ENCODE data around the gene TMEM43.

Gene TMEM43

GRCh38 chr3:14183015-14183577 lies 58.2 kb downstream of the TMEM43 start:
- Mint-ChIP-seq H3K4me3 (no peak overlapping the region), H3K27me3 (ENCODE audit: low read depth, poor library complexity) (no peaks in the 10 kb centered on the region), H3K27ac (no peak overlapping the region), H3K4me1 (peaks cover 25% of the 10 kb centered on the region), H3K9me3 (no peaks in the 10 kb centered on the region), H3K36me3 (ENCODE audit: low read depth) (peaks cover 45% of the 10 kb centered on the region)
- TF ChIP-seq, protein P1, sequence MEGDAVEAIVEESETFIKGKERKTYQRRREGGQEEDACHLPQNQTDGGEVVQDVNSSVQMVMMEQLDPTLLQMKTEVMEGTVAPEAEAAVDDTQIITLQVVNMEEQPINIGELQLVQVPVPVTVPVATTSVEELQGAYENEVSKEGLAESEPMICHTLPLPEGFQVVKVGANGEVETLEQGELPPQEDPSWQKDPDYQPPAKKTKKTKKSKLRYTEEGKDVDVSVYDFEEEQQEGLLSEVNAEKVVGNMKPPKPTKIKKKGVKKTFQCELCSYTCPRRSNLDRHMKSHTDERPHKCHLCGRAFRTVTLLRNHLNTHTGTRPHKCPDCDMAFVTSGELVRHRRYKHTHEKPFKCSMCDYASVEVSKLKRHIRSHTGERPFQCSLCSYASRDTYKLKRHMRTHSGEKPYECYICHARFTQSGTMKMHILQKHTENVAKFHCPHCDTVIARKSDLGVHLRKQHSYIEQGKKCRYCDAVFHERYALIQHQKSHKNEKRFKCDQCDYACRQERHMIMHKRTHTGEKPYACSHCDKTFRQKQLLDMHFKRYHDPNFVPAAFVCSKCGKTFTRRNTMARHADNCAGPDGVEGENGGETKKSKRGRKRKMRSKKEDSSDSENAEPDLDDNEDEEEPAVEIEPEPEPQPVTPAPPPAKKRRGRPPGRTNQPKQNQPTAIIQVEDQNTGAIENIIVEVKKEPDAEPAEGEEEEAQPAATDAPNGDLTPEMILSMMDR (IDR thresholded peaks at IDR 0.05), result no peak
- DNase-seq, result no peak

- H3K9me3 Mint-ChIP-seq, result peaks cover 32% of the 10 kb centered on the region
- peak overlapping the region; percentile 50 for H3K27ac Mint-ChIP-seq
- no peak overlapping the region for H3K4me3 Mint-ChIP-seq
- H3K36me3 Mint-ChIP-seq (ENCODE audit: low read depth), result peaks cover 77% of the 10 kb centered on the region
- H3K27me3 Mint-ChIP-seq (ENCODE audit: low read depth, poor library complexity), result no peaks in the 10 kb centered on the region
- TF ChIP-seq, protein P1 (IDR thresholded peaks at IDR 0.05), result no peak
- peaks cover 5% of the 10 kb centered on the region for H3K4me1 Mint-ChIP-seq
- DNase-seq, result no peak
These were observed 62.1 kb downstream of the TMEM43 start for GRCh38 chr3:14186854-14187458.

DNA sequence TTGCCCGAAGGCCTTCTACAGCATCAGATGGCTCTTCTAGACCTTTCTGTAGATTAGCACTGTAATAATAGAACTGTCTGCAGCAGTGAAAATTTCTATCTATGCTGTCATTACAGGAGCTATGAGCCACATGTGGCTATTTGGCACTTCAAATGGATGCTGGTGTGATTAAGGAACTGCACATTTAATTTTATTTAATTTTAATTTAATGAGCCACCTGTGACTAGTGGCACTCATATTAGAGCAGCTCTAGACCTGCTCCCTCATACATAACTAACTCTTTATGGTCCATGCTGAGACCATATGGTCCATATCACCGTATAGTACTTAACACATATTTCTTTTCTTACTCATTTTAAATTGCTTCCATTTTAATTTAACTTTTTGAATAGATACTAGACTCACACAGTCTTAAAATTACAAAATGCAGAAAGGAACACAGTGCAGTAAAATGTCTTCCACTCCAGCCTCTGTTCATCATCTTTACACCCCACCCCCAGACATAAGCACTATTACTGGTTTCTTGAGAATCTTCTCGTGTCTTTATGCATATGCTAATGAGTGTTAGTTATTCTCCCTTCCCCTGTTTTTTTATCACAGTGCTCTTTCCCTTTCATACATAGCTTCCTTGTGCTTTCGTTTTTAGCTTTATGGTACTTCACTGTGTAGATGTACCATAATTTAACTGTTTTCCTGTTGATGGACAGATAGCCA lies 63.3 kb downstream of the TMEM43 start:
- Mint-ChIP-seq H3K4me1 (no peaks in the 10 kb centered on the region), H3K27me3 (ENCODE audit: low read depth, poor library complexity) (no peaks in the 10 kb centered on the region), H3K4me3 (no peak overlapping the region), H3K9me3 (peaks cover 44% of the 10 kb centered on the region), H3K36me3 (ENCODE audit: low read depth) (peaks cover 78% of the 10 kb centered on the region), H3K27ac (no peak overlapping the region)
- DNase-seq, result no peak
- TF ChIP-seq, protein P1 (IDR thresholded peaks at IDR 0.05), result no peak
